ENCODE results near the gene SNU13.
"Not testable (repeated sequence)": the region's sequence is repeated elsewhere in the genome, so short reads cannot be mapped to it uniquely, and the experiment has no call there.

SNU13 gene

DNA sequence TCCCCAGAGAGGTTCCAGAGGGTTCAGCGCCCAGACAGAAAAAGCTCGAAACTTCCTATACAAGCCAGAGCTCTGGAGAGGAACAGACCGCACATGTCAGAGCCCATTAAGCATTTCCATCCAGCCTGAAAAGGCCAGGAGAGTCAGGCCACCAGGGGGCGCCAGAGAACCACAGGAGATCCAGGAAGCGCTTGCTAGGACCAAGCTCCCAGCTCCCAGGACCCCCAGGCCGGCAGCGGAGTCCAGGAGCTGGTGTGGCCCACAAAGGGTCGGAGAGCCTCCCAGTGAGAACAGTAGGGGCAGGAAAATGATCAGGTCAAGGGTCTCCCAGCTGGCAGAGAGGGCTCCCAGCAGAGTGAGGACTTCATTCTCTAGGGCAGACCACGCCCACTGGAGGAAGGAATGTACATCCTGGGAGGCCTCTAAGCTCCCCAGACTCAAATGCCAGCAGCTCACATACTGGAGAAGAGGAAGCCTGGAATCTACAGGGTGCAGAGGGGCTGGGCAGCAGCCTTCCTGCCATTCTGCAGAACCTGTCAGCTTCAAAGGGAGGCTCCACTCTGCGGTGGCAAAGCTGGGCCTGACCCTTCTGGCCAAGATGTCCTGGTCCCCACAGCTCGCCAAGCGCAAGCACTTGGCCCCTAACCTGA, 8.6 kb upstream of the SNU13 start:
- Histone ChIP-seq H3K4me3 (ENCODE audit: low read length) (peak overlapping the region; percentile 18), H3K9me3 (ENCODE audit: control insufficient read depth, low read depth, low read length) (no peaks in the 10 kb centered on the region), H3K9ac (ENCODE audit: low read length) (no peak overlapping the region), H3K27me3 (ENCODE audit: control insufficient read depth, insufficient read depth, low read length) (no peaks in the 10 kb centered on the region), H3K36me3 (ENCODE audit: control insufficient read depth, low read depth, low read length) (no peaks in the 10 kb centered on the region), H3K27ac (ENCODE audit: low read length) (no peak overlapping the region), H3K4me1 (ENCODE audit: control insufficient read depth, low read depth, low read length) (no peaks in the 10 kb centered on the region)

DNA sequence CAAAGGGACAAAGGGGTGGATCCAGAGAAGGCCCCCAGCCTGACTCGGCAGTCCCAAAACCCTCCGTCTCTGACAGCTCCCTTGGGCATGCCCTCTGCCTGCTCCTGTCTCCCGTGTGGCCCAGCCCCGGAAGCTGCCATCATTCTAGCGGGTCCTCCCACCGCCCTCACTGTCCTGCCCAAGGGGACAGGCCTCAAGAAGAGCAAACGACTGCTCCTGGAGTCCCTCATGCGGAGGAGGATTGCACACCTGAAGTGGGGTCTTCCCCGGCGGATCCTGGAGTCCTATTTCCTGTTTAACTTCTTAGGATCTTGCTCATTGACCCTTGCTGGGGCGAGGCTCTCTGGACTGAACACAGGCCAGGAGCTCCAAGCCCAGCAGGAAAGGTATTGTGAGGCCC, 8.0 kb upstream of the SNU13 start:
- Histone ChIP-seq H3K9me3 (ENCODE audit: control insufficient read depth, low read depth, low read length) (no peaks in the 10 kb centered on the region), H3K27ac (ENCODE audit: low read length) (no peak overlapping the region), H3K36me3 (ENCODE audit: control insufficient read depth, low read depth, low read length) (no peaks in the 10 kb centered on the region), H3K9ac (ENCODE audit: low read length) (no peak overlapping the region), H3K4me3 (ENCODE audit: low read length) (no peak overlapping the region), H3K27me3 (ENCODE audit: control insufficient read depth, insufficient read depth, low read length) (no peaks in the 10 kb centered on the region), H3K4me1 (ENCODE audit: control insufficient read depth, low read depth, low read length) (no peaks in the 10 kb centered on the region)

DNA sequence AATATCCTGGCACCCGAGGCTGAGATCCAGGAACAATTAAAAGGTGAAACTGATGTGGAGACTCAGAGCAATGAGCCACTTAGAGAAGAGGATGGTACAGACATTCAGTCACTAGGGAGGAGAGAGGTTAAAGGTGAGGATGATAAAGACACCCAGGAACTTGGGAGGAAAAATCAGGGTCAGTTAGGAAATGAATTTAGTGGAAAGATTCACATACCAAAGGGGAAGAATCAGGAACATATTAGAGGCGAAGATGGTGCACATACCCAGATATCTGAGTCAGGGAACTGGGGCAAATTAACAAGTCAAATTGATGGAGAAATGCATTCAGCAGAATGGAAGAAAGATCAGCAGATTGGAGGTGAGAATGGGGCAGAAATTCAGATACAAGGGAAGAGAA, 6.5 kb upstream of the SNU13 start:
- no peak overlapping the region for H3K4me3 ChIP-seq (ENCODE audit: low read length)
- H3K27me3 ChIP-seq (ENCODE audit: control insufficient read depth, insufficient read depth, low read length): no peaks in the 10 kb centered on the region
- H3K9me3 ChIP-seq (ENCODE audit: control insufficient read depth, low read depth, low read length): no peaks in the 10 kb centered on the region
- H3K27ac ChIP-seq (ENCODE audit: low read length): no peak overlapping the region
- no peaks in the 10 kb centered on the region for H3K36me3 ChIP-seq (ENCODE audit: control insufficient read depth, low read depth, low read length)
- no peak overlapping the region for H3K9ac ChIP-seq (ENCODE audit: low read length)
- H3K4me1 ChIP-seq (ENCODE audit: control insufficient read depth, low read depth, low read length): no peaks in the 10 kb centered on the region

- Histone ChIP-seq H3K27ac (ENCODE audit: low read length) (no peak overlapping the region), H3K9me3 (ENCODE audit: control insufficient read depth, low read depth, low read length) (no peaks in the 10 kb centered on the region), H3K9ac (ENCODE audit: low read length) (no peak overlapping the region), H3K36me3 (ENCODE audit: control insufficient read depth, low read depth, low read length) (no peaks in the 10 kb centered on the region), H3K27me3 (ENCODE audit: control insufficient read depth, insufficient read depth, low read length) (no peaks in the 10 kb centered on the region), H3K4me3 (ENCODE audit: low read length) (no peak overlapping the region), H3K4me1 (ENCODE audit: control insufficient read depth, low read depth, low read length) (peaks cover 5% of the 10 kb centered on the region)
Observed at GRCh38 chr22:41690476-41690875, 1.8 kb upstream of the SNU13 start.

- Histone ChIP-seq H3K9me3 (ENCODE audit: control insufficient read depth, low read depth, low read length) (no peaks in the 10 kb centered on the region), H3K27ac (ENCODE audit: low read length) (peak overlapping the region; percentile 40), H3K27me3 (ENCODE audit: control insufficient read depth, insufficient read depth, low read length) (no peaks in the 10 kb centered on the region)
Observed at GRCh38 chr22:41687901-41688364, 734 bp downstream of the SNU13 start.

GRCh38 chr22:41686890-41687289, 1.8 kb downstream of the SNU13 start:
- H3K27ac ChIP-seq (ENCODE audit: low read length): not testable (repeated sequence)

More at GRCh38 chr22:41687901-41688364, 734 bp downstream of the SNU13 start:
- no peaks in the 10 kb centered on the region for H3K36me3 ChIP-seq (ENCODE audit: control insufficient read depth, low read depth, low read length)
- peak overlapping the region; percentile 91 for H3K4me3 ChIP-seq (ENCODE audit: low read length)
- H3K4me1 ChIP-seq (ENCODE audit: control insufficient read depth, low read depth, low read length): peaks cover 5% of the 10 kb centered on the region
- H3K9ac ChIP-seq (ENCODE audit: low read length): peak overlapping the region; percentile 90

DNA sequence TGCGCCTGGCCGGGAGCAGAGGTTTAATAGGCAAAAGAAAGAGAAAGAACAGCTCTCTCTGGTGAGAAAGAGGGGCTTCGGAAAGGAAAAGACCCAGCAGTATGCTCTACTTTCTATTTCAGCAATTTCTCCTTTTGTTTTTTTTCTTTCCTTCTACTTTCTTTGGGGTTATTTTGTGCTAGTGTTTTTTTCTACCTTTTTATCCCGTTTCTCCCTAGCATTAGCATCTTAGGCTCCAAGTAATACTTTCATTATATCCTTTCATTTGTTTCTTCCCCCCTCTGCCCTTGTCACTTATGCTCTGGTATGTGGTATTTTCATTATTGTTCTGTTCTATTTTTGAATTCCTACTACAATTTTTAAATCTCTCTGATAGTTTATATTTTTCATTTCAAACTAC, 4.5 kb downstream of the SNU13 start:
- peaks cover 5% of the 10 kb centered on the region for H3K4me1 ChIP-seq (ENCODE audit: control insufficient read depth, low read depth, low read length)
- H3K36me3 ChIP-seq (ENCODE audit: control insufficient read depth, low read depth, low read length): peaks cover 14% of the 10 kb centered on the region
- H3K27me3 ChIP-seq (ENCODE audit: control insufficient read depth, insufficient read depth, low read length): no peaks in the 10 kb centered on the region
- no peak overlapping the region for H3K27ac ChIP-seq (ENCODE audit: low read length)
- H3K9ac ChIP-seq (ENCODE audit: low read length): no peak overlapping the region
- no peaks in the 10 kb centered on the region for H3K9me3 ChIP-seq (ENCODE audit: control insufficient read depth, low read depth, low read length)
- no peak overlapping the region for H3K4me3 ChIP-seq (ENCODE audit: low read length)

More at GRCh38 chr22:41686890-41687289, 1.8 kb downstream of the SNU13 start:
- not testable (repeated sequence) for H3K4me3 ChIP-seq (ENCODE audit: low read length); H3K9ac ChIP-seq (ENCODE audit: low read length); H3K27me3 ChIP-seq (ENCODE audit: control insufficient read depth, insufficient read depth, low read length); H3K36me3 ChIP-seq (ENCODE audit: control insufficient read depth, low read depth, low read length); H3K9me3 ChIP-seq (ENCODE audit: control insufficient read depth, low read depth, low read length); H3K4me1 ChIP-seq (ENCODE audit: control insufficient read depth, low read depth, low read length)

DNA sequence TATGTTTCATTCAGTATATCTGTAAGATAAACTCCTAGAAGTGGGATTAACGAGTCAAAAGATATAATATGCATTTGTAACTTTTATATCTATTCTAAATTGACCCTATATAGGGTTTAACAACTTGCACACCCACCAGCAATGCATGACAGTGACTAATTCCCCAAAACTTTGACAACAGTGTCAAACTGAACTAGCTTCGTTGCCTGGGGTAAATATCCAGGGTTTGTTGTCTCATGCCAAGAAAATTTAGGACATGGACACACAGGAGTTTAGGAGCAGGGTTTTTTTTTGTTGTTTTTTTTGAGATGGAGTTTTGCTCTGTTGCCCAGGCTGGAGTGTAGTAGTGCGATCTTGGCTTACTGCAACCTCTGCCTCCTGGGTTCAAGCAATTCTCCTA, 5.1 kb downstream of the SNU13 start:
- no peaks in the 10 kb centered on the region for H3K27me3 ChIP-seq (ENCODE audit: control insufficient read depth, insufficient read depth, low read length)
- H3K4me3 ChIP-seq (ENCODE audit: low read length): no peak overlapping the region
- H3K36me3 ChIP-seq (ENCODE audit: control insufficient read depth, low read depth, low read length): peaks cover 17% of the 10 kb centered on the region
- no peak overlapping the region for H3K9ac ChIP-seq (ENCODE audit: low read length)
- no peaks in the 10 kb centered on the region for H3K9me3 ChIP-seq (ENCODE audit: control insufficient read depth, low read depth, low read length)
- H3K4me1 ChIP-seq (ENCODE audit: control insufficient read depth, low read depth, low read length): peaks cover 5% of the 10 kb centered on the region
- H3K27ac ChIP-seq (ENCODE audit: low read length): no peak overlapping the region

- Histone ChIP-seq H3K9ac (ENCODE audit: low read length) (peak overlapping the region; percentile 73), H3K36me3 (ENCODE audit: control insufficient read depth, low read depth, low read length) (peaks cover 23% of the 10 kb centered on the region), H3K27ac (ENCODE audit: low read length) (no peak overlapping the region), H3K27me3 (ENCODE audit: control insufficient read depth, insufficient read depth, low read length) (no peaks in the 10 kb centered on the region), H3K4me3 (ENCODE audit: low read length) (peak overlapping the region; percentile 86), H3K4me1 (ENCODE audit: control insufficient read depth, low read depth, low read length) (peaks cover 5% of the 10 kb centered on the region), H3K9me3 (ENCODE audit: control insufficient read depth, low read depth, low read length) (no peaks in the 10 kb centered on the region)
Observed at GRCh38 chr22:41683052-41683451, 5.6 kb downstream of the SNU13 start.

DNA sequence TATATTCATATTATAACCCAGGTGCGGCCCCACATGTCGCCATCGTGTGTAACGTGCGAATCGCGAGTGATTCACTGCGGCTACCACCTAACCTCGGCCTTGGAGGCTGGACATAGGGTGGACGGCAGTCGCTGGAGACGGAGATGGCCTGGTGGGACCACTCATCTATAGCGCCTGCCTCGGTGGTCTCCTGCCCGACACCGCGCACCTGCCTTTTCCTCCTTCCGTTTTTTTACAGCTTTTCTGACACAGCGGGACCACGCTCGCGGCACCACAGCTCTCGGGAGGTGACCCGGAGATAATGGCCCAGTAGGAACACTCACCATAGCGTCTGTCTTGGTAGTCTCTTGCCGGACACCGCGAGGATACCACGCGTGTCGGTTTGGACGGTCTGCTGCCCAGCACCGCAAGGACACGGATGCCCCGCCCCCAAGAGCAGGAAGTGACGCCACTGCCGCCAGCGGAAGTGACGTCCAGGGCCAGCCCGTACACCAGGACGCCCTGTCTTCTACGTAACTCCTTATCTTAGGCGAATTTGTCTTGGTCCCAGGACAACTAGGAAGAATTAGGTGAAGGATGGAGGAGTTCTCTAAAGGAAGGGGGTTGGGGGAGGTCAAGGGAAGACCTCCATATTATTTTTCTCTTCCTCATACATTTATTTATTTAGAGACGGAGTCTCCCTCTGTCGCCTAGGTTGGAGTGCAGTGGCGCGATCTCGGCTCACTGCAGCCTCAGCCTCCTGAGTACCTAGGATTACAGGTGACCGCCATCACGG, 6.4 kb downstream of the SNU13 start:
- Histone ChIP-seq H3K27ac (ENCODE audit: low read length) (peak overlapping the region; percentile 24), H3K27me3 (ENCODE audit: control insufficient read depth, insufficient read depth, low read length) (no peaks in the 10 kb centered on the region), H3K4me3 (ENCODE audit: low read length) (peak overlapping the region; percentile 86), H3K9ac (ENCODE audit: low read length) (peak overlapping the region; percentile 73), H3K9me3 (ENCODE audit: control insufficient read depth, low read depth, low read length) (no peaks in the 10 kb centered on the region), H3K36me3 (ENCODE audit: control insufficient read depth, low read depth, low read length) (peaks cover 28% of the 10 kb centered on the region), H3K4me1 (ENCODE audit: control insufficient read depth, low read depth, low read length) (peaks cover under 1% of the 10 kb centered on the region)

DNA sequence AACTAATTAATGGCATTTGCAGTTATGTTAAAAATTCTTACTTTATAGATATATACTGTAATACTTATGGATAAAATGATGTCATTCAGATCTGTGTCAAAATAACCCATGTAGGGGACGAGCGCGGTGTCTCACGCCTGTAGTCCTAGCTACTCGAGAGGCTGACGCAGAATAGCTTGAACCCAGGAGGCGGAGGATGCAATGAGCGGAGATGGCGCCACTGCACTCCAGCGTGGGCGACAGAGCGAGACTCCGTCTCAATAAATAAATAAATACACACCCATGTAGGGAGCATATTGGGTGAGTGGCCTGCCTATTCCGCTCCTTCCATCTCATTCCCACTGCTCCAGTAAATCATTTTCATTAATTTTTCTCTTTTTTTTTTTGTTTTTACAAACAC, 7.1 kb downstream of the SNU13 start:
- Histone ChIP-seq H3K4me3 (ENCODE audit: low read length) (peak overlapping the region; percentile 86), H3K9me3 (ENCODE audit: control insufficient read depth, low read depth, low read length) (no peaks in the 10 kb centered on the region), H3K9ac (ENCODE audit: low read length) (peak overlapping the region; percentile 73), H3K27me3 (ENCODE audit: control insufficient read depth, insufficient read depth, low read length) (no peaks in the 10 kb centered on the region), H3K27ac (ENCODE audit: low read length) (no peak overlapping the region), H3K4me1 (ENCODE audit: control insufficient read depth, low read depth, low read length) (no peaks in the 10 kb centered on the region), H3K36me3 (ENCODE audit: control insufficient read depth, low read depth, low read length) (peaks cover 31% of the 10 kb centered on the region)

DNA sequence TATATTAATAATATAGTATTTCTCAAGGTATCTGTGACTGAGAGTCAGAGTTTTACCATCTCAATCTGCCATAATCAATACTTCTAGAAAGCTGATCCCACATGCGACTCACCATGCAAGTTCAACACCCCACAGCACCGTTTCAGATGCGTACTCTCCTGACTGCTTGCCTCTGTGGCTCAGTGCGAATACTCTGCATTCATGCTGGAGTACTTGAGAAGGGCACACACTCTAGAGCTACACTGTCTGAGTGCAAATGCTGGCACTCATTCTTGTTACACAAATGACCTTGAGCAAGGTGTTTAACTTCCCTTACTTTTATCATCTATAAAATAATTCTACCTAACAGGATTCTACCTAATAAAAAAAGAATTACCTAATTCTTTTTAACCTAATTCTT, 12.5 kb downstream of the SNU13 start:
- Histone ChIP-seq H3K4me1 (ENCODE audit: control insufficient read depth, low read depth, low read length) (no peaks in the 10 kb centered on the region), H3K27ac (ENCODE audit: low read length) (no peak overlapping the region), H3K36me3 (ENCODE audit: control insufficient read depth, low read depth, low read length) (peaks cover 49% of the 10 kb centered on the region), H3K9ac (ENCODE audit: low read length) (no peak overlapping the region), H3K4me3 (ENCODE audit: low read length) (no peak overlapping the region), H3K9me3 (ENCODE audit: control insufficient read depth, low read depth, low read length) (no peaks in the 10 kb centered on the region), H3K27me3 (ENCODE audit: control insufficient read depth, insufficient read depth, low read length) (no peaks in the 10 kb centered on the region)
